Adipocyte (in vitro differentiated cells): ENCODE measurements around the gene LINC01488.

Source experiments
- DNase-seq: peaks from one replicate; pipeline ENCODE4 v3.0.0-alpha.2; 2015; ENCODE audit warnings: low read depth
- H3K27me3 ChIP-seq: replicated peaks from 2 replicates; pipeline ENCODE4 v1.7.0; 2013; ENCODE audit warnings: mild to moderate bottlenecking, low read length, moderate library complexity; ENCODE audit not compliant: control insufficient read depth, insufficient read depth
- H3K36me3 ChIP-seq: 2 replicates; pipeline ENCODE4 v1.7.0; 2013; ENCODE audit warnings: low read length, mild to moderate bottlenecking, moderate library complexity; ENCODE audit not compliant: control insufficient read depth, insufficient read depth, severe bottlenecking
- H3K4me1 ChIP-seq: 2 replicates; pipeline ENCODE4 v1.7.0; 2013; ENCODE audit warnings: mild to moderate bottlenecking, low read length, moderate library complexity; ENCODE audit not compliant: control insufficient read depth, insufficient read depth
- H3K4me3 ChIP-seq: 2 replicates; pipeline ENCODE4 v1.7.0; 2013; ENCODE audit warnings: mild to moderate bottlenecking, low read length, moderate library complexity
- H3K9ac ChIP-seq: 2 replicates; pipeline ENCODE4 v1.7.0; 2013; ENCODE audit warnings: mild to moderate bottlenecking, low read length, moderate library complexity
- H3K9me3 ChIP-seq: 2 replicates; pipeline ENCODE4 v1.7.0; 2013; ENCODE audit warnings: mild to moderate bottlenecking, low read length, moderate library complexity; ENCODE audit not compliant: control insufficient read depth

Gene LINC01488

GRCh38 chr11:69511358-69512055 lies 30.0 kb downstream of the LINC01488 start:
- Histone ChIP-seq H3K4me3 (no peak overlapping the region), H3K4me1 (peaks cover 15% of the 10 kb centered on the region), H3K36me3 (no peaks in the 10 kb centered on the region), H3K9ac (no peak overlapping the region), H3K27me3 (no peaks in the 10 kb centered on the region), H3K9me3 (peaks cover under 1% of the 10 kb centered on the region)
- DNase-seq: no peak

GRCh38 chr11:69512136-69512535 lies 30.7 kb downstream of the LINC01488 start:
- Histone ChIP-seq H3K9me3 (no peaks in the 10 kb centered on the region), H3K36me3 (no peaks in the 10 kb centered on the region), H3K4me3 (no peak overlapping the region), H3K9ac (no peak overlapping the region), H3K4me1 (peaks cover 15% of the 10 kb centered on the region), H3K27me3 (no peaks in the 10 kb centered on the region)
- DNase-seq: no peak

DNA sequence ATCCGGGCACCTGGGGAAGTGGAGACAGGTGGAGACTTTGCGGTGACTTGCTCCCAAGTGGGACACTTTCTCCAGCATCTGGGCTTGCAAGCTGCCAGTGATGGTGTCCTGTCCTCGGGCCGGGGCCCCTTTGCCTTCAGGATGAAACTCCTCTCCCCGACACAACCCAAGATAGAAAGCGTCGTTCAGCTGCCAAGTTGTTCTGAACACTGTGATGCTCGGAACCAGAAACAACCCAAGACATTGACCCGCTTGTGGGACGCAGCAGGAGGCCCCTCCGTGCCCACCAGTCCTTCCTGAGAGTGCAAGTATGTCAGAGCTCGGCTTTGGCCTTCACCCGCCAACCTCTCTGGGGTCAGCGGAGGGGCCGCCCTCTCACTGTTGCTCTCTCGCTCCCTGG lies 31.3 kb downstream of the LINC01488 start:
- H3K9me3 ChIP-seq: no peaks in the 10 kb centered on the region
- H3K36me3 ChIP-seq: no peaks in the 10 kb centered on the region
- no peaks in the 10 kb centered on the region for H3K27me3 ChIP-seq
- peaks cover 20% of the 10 kb centered on the region for H3K4me1 ChIP-seq
- H3K4me3 ChIP-seq: no peak overlapping the region
- H3K9ac ChIP-seq: no peak overlapping the region
- DNase-seq: no peak

DNA sequence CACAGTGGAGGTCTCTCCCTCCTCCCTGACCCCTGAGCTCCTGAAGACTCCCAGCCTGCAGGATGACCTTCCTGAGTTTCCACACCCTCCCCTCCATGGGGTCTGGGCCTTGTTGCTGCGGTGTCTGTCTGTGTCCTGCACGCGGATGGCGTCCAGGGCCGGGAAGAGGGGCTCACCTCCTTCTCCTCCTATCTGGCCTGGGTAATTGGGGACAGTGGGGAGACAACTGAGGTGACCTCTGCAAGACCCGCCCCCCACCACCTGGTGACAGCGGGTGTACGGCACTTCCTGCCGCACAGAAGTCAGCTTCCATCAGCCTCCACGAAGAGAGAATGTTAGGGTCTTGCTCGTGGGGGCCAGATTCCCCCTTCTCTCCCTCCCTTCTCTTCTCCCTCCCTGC lies 31.7 kb downstream of the LINC01488 start:
- DNase-seq: no peak
- Histone ChIP-seq H3K4me1 (peaks cover 23% of the 10 kb centered on the region), H3K9me3 (no peaks in the 10 kb centered on the region), H3K4me3 (no peak overlapping the region), H3K27me3 (no peaks in the 10 kb centered on the region), H3K9ac (no peak overlapping the region), H3K36me3 (no peaks in the 10 kb centered on the region)

DNA sequence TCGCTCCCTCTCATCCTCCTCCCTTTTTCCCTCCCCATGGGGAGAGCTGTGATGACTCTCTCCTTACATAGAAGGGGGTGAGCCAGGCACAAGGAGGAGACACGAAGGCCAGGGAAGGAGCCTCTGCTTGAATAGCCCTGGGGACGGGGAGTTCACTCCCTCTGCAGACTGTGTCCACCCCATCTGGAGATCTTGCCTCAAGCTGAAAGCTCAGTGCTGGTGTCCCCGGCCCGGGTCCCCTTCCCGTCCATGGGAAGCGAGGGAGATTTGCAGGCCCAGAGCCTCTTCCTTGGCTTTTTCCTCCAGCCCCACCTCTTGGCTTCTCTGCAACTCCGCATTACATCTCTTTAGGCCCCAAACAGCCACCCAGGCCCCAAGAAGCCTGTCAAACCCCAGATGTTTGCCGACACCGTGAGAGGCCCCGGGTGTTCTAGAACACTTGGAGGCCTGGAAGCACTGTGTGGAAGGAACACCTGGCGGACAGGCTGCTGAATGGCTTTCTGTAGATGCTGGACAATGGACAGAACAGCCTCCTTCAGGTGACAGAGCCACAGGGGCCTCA lies 32.3 kb downstream of the LINC01488 start:
- no peak overlapping the region for H3K4me3 ChIP-seq
- H3K4me1 ChIP-seq: peaks cover 26% of the 10 kb centered on the region
- H3K36me3 ChIP-seq: no peaks in the 10 kb centered on the region
- DNase-seq: no peak
- H3K27me3 ChIP-seq: no peaks in the 10 kb centered on the region
- H3K9me3 ChIP-seq: no peaks in the 10 kb centered on the region
- H3K9ac ChIP-seq: no peak overlapping the region

- Histone ChIP-seq H3K9me3 (no peaks in the 10 kb centered on the region), H3K9ac (no peak overlapping the region), H3K4me3 (no peak overlapping the region), H3K36me3 (no peaks in the 10 kb centered on the region), H3K4me1 (peaks cover 26% of the 10 kb centered on the region), H3K27me3 (no peaks in the 10 kb centered on the region)
- DNase-seq: no peak
These were observed 33.3 kb downstream of the LINC01488 start for GRCh38 chr11:69514771-69515170.

- Histone ChIP-seq H3K4me1 (peaks cover 26% of the 10 kb centered on the region), H3K9me3 (no peaks in the 10 kb centered on the region), H3K4me3 (no peak overlapping the region), H3K36me3 (no peaks in the 10 kb centered on the region), H3K27me3 (no peaks in the 10 kb centered on the region), H3K9ac (no peak overlapping the region)
- DNase-seq: no peak
These were observed 34.1 kb downstream of the LINC01488 start for GRCh38 chr11:69515271-69516245.

DNA sequence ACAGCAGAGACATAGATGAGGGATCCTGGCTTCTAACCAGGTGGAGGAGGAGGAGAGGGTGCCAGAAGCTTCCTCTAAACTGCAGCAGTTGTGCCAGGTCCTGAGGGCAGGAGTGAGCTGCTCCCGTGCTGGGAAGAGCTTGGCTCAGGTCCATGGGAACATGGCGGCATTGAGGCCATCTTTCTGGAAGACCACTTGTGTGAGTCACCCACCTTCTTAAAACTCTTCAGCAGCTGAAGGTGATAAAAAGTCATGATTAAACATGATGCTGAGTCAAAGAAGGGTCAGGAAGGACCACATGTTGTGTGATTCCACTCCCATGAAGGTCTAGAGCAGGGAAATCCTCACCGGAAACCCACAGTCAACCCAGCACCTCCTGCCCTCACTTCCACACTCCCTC lies 35.1 kb downstream of the LINC01488 start:
- Histone ChIP-seq H3K9ac (no peak overlapping the region), H3K9me3 (no peaks in the 10 kb centered on the region), H3K27me3 (no peaks in the 10 kb centered on the region), H3K36me3 (no peaks in the 10 kb centered on the region), H3K4me1 (peaks cover 19% of the 10 kb centered on the region), H3K4me3 (no peak overlapping the region)
- no peak for DNase-seq

DNA sequence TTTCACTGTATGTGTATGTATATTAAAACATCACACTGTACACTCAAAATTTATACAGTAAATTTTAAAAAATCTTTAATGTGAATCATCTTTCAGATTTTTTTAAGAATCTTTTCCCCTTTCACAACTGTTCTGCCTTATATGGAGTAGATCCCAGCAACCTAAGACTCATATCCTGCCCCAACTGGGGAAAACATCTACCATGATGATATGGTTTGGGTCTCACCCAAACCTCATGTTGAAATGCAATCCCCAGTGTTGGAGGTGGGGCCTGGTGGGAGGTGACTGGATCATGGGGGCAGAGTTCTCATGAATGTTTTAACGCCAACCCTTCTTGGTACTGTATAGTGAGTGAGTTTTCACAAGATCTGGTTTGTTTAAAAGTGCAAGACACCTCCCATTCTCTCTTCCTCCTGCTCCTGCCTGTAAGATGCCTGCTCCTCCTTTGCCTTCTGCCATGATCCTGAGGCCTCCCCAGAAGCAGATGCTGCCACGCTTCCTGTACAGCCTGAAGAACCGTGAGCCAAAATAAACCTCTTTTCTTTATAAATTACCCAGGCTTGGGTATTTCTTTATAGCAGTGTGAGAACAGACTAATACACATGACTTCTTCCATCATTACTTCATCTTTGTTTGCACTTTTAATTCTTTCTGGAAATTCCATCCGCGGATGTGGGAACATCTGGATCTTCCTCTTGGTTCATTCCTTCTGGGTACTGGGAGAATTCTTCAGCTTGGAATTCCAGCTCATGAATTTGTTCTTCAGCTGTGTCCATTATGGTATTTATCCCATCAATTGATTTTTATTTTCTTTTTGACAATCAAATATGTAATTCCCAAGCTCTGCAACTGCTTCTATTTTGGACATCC lies 36.9 kb downstream of the LINC01488 start:
- peak; percentile 32 for DNase-seq
- no peak overlapping the region for H3K4me3 ChIP-seq
- no peaks in the 10 kb centered on the region for H3K36me3 ChIP-seq
- H3K9ac ChIP-seq: no peak overlapping the region
- H3K27me3 ChIP-seq: no peaks in the 10 kb centered on the region
- H3K9me3 ChIP-seq: no peaks in the 10 kb centered on the region
- H3K4me1 ChIP-seq: peaks cover 16% of the 10 kb centered on the region

DNA sequence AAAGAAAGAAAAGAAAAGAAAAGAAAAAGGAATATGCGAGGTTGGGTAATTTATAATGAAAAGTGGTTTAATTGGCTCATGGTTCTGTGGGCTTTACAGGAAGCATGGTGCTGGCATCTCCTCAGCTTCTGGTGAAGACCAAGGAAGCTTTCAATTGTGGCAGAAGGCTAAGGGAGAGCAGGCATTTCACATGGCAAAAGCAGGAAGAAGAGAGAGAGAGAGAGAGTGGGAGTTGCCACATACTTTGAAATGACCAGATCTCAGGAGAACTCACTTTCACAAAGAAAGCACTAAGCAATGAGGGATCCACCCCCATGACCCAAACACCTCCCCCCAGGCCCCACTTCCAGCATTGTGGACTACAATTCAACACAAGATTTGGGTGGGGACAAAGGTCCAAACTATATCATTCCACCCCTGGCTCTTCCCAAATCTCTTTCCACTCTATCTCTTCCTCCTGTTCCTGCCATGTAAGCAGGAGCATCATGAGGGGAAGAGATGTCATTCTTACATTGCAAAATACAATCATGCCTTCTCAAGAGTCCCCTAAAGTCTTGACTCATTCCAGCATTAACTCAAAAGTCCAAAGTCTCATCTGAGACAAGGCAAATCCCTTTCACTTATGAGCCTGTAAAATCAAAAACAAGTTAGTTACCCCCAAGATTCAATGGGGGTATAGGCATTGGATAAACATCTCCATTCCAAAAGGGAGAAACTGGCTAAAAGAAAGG lies 38.9 kb downstream of the LINC01488 start:
- Histone ChIP-seq H3K4me1 (peaks cover 24% of the 10 kb centered on the region), H3K9me3 (no peaks in the 10 kb centered on the region), H3K9ac (no peak overlapping the region), H3K27me3 (no peaks in the 10 kb centered on the region), H3K4me3 (no peak overlapping the region), H3K36me3 (no peaks in the 10 kb centered on the region)
- no peak for DNase-seq
